ENCODE measurements around the gene IDH1.
"Not testable (repeated sequence)": the region's sequence is repeated elsewhere in the genome, so short reads cannot be mapped to it uniquely, and the experiment has no call there.

The IDH1 gene

GRCh38 chr2:208221873-208222272 is 33.0 kb downstream of the IDH1 start:
- DNase-seq (ENCODE audit: low spot score), result not testable (repeated sequence)

- DNase-seq (ENCODE audit: low spot score), result no peak
Measured at GRCh38 chr2:208210688-208211451, 44.0 kb downstream of the IDH1 start.

- DNase-seq (ENCODE audit: low spot score), result no peak
Measured at GRCh38 chr2:208208335-208209085, 46.4 kb downstream of the IDH1 start.

GRCh38 chr2:208207769-208208168 is 47.1 kb downstream of the IDH1 start:
- DNase-seq (ENCODE audit: low spot score), result no peak

GRCh38 chr2:208204166-208204565 is 50.7 kb downstream of the IDH1 start:
- DNase-seq (ENCODE audit: low spot score), result no peak

GRCh38 chr2:208195531-208195930 is 59.3 kb downstream of the IDH1 start:
- DNase-seq (ENCODE audit: low spot score), result no peak

GRCh38 chr2:208192611-208193236 is 62.1 kb downstream of the IDH1 start:
- DNase-seq (ENCODE audit: low spot score), result no peak

GRCh38 chr2:208189810-208190503 is 64.9 kb downstream of the IDH1 start, which contains the start of gene C2orf80:
Gene C2orf80 (minus strand): TSS chr2:208190030. CDS start chr2:208186986, 3,044 bp downstream.
- DNase-seq (ENCODE audit: low spot score), result no peak

- DNase-seq (ENCODE audit: low spot score), result no peak
Measured at GRCh38 chr2:208189069-208189809, 65.6 kb downstream of the IDH1 start.

GRCh38 chr2:208186893-208187292 is 68.0 kb downstream of the IDH1 start:
- DNase-seq (ENCODE audit: low spot score), result no peak

- no peak for DNase-seq (ENCODE audit: low spot score)
Measured at GRCh38 chr2:208186465-208186864, 68.4 kb downstream of the IDH1 start.

Data from germinal center (tissue), 1 donor.